T-helper 2 cell (primary cell): Measurements from ENCODE around the gene UFL1.
A peak's percentile ranks its signal among the peaks of the same experiment; 100 is the strongest.
"Not testable (repeated sequence)": the region's sequence is repeated elsewhere in the genome, so short reads cannot be mapped to it uniquely, and the experiment has no call there.

Source experiments
- DNase-seq, 5 experiments: peaks; one replicate each; pipeline versions ENCODE4 v3.0.0 to v3.0.0-alpha.2; 2012 to 2022
- total RNA-seq, 2 donors: gene quantifications; one replicate each; lab custom pipeline; 2026; lab: John Stamatoyannopoulos, UW

The UFL1 gene
- total RNA-seq: 45.8 to 61.1 reads per million in 2 donors

GRCh38 chr6:96521644-96522464, at the start of gene UFL1:
UFL1 (plus strand) TSS chr6:96521806; CDS start chr6:96521874, 68 bp downstream.
- peak; percentile 89 to 98 (median 93) for DNase-seq

DNA sequence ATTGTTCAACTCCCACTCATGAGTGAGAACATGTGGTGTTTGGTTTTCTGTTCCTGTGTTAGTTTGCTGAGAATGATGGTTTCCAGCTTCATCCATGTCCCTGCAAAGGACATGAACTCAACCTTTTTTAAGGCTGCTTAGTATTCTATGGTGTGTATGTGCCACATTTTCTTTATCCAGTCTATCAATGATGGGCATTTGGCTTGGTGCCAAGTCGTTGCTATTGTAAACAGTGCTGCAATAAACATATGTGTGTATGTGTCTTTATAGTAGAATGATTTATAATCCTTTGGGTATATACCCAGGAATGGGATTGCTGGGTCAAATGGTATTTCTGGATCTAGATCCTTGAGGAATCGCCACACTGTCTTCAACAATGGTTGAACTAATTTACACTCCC, 49.3 kb upstream of the UFL1 start:
- not testable (repeated sequence) for DNase-seq

DNA sequence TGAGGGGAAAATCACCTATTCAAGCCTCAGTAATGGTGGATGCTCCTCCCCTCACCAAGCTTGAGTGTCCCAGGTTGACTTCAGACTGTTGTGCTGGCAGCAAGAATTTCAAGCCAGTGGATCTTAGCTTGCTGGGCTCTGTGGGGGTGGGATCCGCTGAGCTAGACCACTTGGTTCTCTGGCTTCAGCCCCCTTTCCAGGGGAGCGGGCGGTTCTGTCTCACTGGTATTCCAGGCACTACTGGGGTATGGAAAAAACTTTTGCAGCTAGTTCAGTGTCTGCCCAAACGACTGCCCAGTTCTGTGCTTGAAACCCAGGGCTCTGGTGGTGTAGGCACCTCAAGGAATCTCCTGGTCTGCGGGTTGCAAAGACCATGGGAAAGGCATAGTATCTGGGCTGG, 42.9 kb upstream of the UFL1 start:
- DNase-seq: no peak

DNA sequence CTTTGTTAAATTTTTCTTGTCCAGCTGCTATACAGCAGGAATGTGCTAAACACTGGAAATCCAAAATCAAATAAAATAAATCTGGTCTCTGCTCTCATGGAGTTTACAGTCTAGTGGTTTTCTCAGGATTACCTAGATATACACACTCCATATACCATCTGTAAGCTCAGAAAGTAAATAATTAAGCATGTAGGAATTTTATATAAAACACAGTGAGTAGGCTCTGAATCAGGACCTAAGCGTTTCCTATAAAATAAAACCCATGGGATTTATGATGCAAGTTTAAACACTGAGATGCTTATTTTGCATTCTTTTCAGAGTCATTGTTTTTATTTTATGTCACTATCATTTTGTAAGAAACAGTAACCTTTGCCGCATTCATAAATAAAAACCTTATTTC, 29.7 kb upstream of the UFL1 start:
- no peak for DNase-seq

GRCh38 chr6:96499781-96500180, 21.8 kb upstream of the UFL1 start:
- peak; percentile 4 to 90 (median 31) for DNase-seq

DNA sequence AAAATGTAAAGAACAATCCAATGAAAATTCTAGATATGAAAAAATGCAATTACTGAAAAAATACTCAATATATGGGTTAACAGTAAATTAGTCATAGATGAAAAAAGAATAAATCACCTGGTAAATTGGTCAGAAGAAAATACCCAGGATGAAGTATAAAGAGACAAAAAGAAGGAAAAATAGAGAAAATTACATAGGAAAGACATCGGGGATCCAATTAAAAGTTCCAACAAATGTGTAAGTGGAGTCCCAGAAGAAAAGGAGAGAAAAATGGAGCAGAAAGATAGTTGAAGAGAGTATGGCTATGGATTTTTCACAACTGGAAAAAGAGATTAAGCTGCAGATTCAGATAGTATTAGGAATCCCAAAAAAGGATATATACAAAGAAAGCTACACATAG, 18.7 kb upstream of the UFL1 start:
- DNase-seq: no peak

DNA sequence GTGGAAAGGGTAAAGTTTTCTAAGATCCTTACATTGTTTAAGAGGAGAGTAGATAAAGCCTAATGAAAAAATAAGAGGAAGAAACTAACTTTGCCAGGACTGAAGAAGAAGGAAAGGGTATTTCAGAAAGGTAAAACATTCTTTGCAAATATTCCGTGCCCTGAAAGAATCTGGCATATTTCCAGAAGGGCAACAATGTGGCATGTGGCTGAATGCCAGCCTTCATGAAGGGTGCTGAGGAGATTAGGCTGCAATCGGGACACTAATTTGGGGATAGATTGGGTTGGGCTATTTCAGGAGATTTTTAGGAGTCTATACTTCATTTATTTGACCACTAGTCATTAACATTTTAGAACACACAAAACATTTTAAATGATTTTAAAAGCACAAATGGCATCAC, 16.2 kb upstream of the UFL1 start:
- no peak for DNase-seq

DNA sequence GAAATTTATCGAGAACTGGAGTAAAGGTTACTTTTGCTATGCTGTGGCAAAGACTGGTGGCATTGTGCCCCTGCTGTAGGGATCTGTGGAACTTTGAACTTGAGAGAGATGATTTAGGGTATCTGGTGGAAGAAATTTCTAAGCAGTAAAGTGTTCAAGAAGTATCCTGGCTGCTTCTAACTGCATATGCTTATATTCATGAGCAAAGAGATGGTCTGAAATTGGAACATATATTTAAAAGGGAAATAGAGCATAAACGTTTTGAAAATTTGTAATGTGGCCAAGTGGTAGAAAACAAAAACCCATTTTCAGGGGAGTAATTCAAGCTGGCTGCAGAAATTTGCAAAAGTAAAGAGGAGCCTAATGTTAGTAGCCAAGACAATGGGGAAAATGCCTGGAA, 12.3 kb upstream of the UFL1 start:
- DNase-seq: no peak

- DNase-seq: no peak
Observed at GRCh38 chr6:96520171-96521115, 1.2 kb upstream of the UFL1 start.

DNA sequence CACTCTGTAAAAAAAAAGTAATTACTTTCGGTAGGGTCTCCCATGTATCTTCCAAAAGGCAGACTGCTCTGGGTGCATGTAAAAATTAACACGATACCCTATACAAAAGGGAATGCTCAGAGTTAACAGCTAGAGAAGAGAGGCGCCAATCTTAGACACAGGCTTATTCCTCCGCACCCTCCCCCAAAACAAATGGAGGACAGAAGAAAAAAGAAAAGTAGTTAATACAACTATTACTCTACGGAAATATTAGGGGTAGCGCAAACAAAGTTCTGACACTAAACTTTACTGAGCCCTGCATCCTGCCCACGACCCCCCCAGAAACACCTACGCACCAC, 331 bp upstream of the UFL1 start:
- no peak for DNase-seq

DNA sequence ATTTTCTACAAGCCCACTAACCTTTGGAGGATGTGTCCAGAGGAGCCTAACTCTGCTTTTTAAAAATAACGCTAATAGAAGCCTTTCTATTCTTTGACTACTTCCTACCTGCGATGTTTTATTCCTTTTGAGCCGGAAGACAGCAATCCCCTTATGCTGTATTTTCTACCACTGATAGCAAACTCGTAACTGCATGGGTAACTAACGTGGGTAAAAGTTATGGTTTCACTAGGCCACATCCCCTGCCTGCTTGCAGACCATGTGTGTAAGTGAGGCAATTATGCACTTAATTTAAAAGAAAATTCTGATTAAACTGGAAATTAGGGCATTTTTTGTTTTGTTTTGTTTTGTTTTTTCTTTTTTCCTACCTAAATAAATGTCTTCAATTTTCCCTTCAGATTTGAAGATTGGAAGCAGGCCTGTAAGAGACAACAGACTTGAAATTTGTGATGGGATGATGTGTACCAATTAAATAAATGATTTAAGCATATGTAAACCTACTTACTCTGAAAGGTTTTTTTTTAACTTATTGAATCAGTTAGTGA, 931 bp downstream of the UFL1 start:
- DNase-seq: peak in 2 of 5 experiments; percentile 41 to 84

GRCh38 chr6:96528193-96528592, 6.6 kb downstream of the UFL1 start:
- peak in 1 of 5 experiments; percentile 38 for DNase-seq

GRCh38 chr6:96532399-96532798, 10.8 kb downstream of the UFL1 start:
- DNase-seq: no peak

DNA sequence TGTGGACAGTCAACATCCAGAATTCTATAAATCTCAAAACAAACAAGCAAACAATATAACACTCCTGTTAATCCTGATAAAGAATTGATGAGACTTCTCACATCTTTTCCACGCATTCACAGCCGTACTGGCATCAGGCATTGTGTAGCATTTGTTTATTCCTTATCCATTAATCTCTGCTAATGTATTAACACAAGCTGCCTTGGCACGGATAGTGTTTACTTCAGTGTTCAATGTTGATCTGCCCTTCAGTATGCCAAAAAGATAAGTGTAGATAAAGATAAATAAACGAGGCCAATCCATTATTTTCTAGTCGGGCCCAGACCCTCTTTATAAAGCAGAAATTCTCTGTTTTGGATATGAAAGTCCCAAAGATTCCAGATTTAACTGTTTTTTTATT, 16.1 kb downstream of the UFL1 start:
- no peak for DNase-seq

DNA sequence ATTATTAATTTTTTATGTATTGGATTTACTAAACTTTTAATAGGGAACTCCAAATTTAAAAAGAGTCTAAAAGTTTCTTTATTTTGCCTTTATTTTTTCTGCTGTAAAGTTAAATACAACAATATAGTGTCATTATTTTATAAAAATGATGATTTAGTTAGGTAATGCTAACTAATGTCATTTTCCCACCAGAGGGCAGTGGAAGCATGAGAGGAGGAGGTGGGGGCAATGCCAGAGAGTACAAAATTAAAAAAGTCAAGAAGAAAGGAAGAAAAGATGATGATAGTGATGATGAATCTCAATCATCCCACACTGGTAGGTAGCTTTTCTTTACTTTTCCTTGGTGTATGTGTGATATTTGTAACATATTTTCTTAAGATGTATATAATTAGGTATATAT, 21.1 kb downstream of the UFL1 start:
- DNase-seq: peak in 1 of 5 experiments; percentile 29

DNA sequence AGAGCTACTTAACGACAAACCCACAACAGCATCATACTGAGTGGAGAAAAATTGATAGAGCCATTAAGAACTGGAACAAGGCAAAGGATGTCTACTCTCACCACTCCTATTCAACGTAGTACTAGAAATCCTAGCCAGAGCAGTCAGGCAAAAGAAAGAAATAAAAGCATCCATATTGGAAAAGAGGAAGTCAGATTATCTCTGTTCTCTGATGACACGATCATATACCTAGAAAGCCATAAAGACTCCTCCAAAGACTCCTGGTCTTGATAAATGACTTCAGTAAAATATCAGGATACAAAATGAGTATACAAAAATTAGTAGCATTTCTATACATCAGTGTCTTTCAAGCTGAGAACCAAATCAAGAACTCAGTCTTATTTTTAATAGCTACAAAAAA, 24.3 kb downstream of the UFL1 start:
- no peak for DNase-seq

DNA sequence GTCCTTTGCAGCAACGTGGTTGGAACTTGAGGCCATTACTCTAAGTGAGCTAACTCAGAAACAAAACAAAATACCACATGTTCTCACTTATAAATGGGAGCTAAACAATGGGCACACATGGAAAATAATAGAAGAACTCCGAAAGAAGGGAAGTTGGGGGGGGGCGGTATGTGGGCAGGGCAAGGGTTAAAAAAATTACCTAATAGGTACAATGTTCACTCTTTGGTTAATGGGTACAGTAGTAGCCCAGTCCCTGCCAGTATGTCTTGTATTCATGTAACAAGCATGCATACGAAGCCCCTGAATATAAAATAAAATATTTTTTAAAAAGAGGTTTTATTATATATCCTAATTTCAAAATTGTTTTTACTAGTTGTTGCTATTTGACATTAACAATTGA, 26.0 kb downstream of the UFL1 start:
- DNase-seq: no peak

DNA sequence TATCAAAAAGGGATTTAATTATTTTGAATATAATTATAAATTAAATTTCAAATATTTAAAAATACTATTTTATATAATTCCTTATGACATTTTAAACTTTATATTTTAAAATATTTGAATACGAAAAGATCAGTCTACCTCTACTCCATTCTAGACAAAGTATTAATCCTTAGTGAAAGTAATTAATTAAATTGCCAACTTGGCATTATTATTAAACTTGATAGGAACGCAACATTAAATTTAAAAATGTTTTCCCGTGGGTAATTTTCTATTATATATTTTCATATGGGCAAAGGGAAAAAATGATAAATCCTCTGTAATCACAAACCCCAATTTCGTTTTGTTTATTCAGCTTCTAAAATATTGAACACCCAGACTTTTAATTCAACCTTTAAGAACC, 33.0 kb downstream of the UFL1 start:
- DNase-seq: no peak

GRCh38 chr6:96559740-96560139, 38.1 kb downstream of the UFL1 start:
- DNase-seq: not testable (repeated sequence)

DNA sequence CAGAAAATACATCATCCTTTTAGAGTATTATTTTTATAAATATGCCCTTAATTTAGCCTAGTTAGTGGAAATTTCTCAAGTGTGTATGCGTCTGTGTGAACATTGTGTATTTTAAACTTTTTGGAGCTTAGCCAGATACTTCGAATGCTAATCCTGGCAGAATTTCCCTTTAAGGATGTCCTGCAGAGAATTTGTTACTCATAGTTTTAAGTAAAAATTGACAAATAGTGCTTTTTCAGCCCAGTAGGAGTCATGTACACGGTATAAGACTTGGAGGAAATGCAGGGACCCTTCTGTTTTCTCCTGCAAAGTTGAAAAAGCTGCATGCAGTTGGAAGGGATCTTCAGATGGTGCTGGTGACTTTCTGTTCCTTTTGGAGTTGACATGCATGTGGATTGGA, 41.3 kb downstream of the UFL1 start, which contains the start of gene FHL5:
Gene FHL5, plus strand, starts transcription at position 243 of the 400 bp plus-strand sequence. CDS start 40,486 bp downstream, outside the sequence.
- DNase-seq: no peak

DNA sequence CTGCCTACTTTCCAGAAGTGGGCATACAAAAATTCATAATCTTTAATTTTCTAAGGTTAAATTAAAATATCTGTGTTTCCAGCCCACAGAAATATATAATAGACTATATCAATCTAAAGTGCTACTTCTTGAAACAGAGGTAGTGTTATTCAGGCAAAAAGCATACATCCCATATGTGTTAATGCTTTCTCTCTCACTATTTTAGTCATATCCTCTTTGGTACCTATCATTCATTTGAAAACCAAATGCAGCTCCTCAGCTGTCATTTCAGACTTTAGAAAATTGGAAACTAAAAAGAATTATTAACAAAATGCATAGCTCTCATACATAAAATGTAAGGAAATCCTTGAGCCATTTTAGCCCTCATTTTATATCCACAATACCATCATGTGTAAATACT, 42.2 kb downstream of the UFL1 start:
- peak in 1 of 5 experiments; percentile 28 for DNase-seq

GRCh38 chr6:96570053-96570452, 48.4 kb downstream of the UFL1 start:
- no peak for DNase-seq

GRCh38 chr6:96571551-96571950, 49.9 kb downstream of the UFL1 start:
- DNase-seq: no peak
